Activated T-helper 1 cell treated with anti-CD3 and anti-CD28 coated beads, Interleukin-12 subunit alpha, Interleukin-12 subunit beta, Interleukin-2, Interleukin-4 antibody, amounts not matched to agents 30 ng/mL and 10 ng/mL and 1 ng/mL, durations not matched to agents 14 hours and 24 hours and 36 hours (primary cell): Measurements from ENCODE around the gene MXD3. TPM values are rescaled to one million over a fixed set of nuclear protein-coding genes. Genes with fewer than 3 reads are reported as not detected.
A peak's percentile ranks its signal among the peaks of the same experiment; 100 is the strongest.

Source experiments
- DNase-seq: peaks from one replicate; pipeline ENCODE4 v3.0.0; 2021; ENCODE audit warnings: low spot score
- H3K27ac Mint-ChIP-seq: one replicate; pipeline ENCODE4 v1.8.0; 2021; ENCODE audit warnings: mild to moderate bottlenecking, mixed read lengths
- H3K27me3 Mint-ChIP-seq: one replicate; pipeline ENCODE4 v1.8.0; 2022; ENCODE audit warnings: mild to moderate bottlenecking, moderate library complexity, mixed read lengths; ENCODE audit not compliant: insufficient read depth
- H3K36me3 Mint-ChIP-seq: one replicate; pipeline ENCODE4 v1.8.0; 2021; ENCODE audit warnings: low read depth, mixed read lengths
- H3K4me1 Mint-ChIP-seq: one replicate; pipeline ENCODE4 v1.8.0; 2021; ENCODE audit warnings: low read depth, mixed read lengths
- H3K4me3 Mint-ChIP-seq: one replicate; pipeline ENCODE4 v1.8.0; 2021; ENCODE audit warnings: mild to moderate bottlenecking, moderate library complexity, mixed read lengths
- H3K9me3 Mint-ChIP-seq: one replicate; pipeline ENCODE4 v1.8.0; 2021; ENCODE audit warnings: mixed read lengths
- intact Hi-C: fragments of 100-400 bp; cut with micrococcal nuclease; formaldehyde crosslinking; loops from one replicate; pipeline ENCODE4 v1.15.1; 2024
- total RNA-seq: library from RNA; stranded (reverse); gene quantifications from 2 replicates; pipeline ENCODE4 v1.2.3, GENCODE V29; 2022

MXD3 gene
- total RNA-seq, 1 donor from 2014 or later, result 9.6 TPM

- DNase-seq, result no peak
- H3K4me1 Mint-ChIP-seq, result peaks cover 9% of the 10 kb centered on the region
- no peak overlapping the region for H3K27ac Mint-ChIP-seq
- H3K27me3 Mint-ChIP-seq, result no peaks in the 10 kb centered on the region
- no peak overlapping the region for H3K4me3 Mint-ChIP-seq
- H3K9me3 Mint-ChIP-seq, result no peaks in the 10 kb centered on the region
- intact Hi-C loops, result no loop called here
- H3K36me3 Mint-ChIP-seq, result peaks cover 16% of the 10 kb centered on the region
Measured at GRCh38 chr5:177328545-177329231, 17.0 kb upstream of the MXD3 start.

- H3K4me1 Mint-ChIP-seq, result peaks cover 9% of the 10 kb centered on the region
- no peak for DNase-seq
- no peaks in the 10 kb centered on the region for H3K9me3 Mint-ChIP-seq
- peaks cover 12% of the 10 kb centered on the region for H3K36me3 Mint-ChIP-seq
- no peak overlapping the region for H3K27ac Mint-ChIP-seq
- H3K4me3 Mint-ChIP-seq, result no peak overlapping the region
- H3K27me3 Mint-ChIP-seq, result no peaks in the 10 kb centered on the region
- intact Hi-C loops, result no loop called here
Measured at GRCh38 chr5:177327539-177328522, 16.1 kb upstream of the MXD3 start.

- Mint-ChIP-seq H3K4me1 (peaks cover 9% of the 10 kb centered on the region), H3K9me3 (no peaks in the 10 kb centered on the region), H3K27ac (no peak overlapping the region), H3K36me3 (peaks cover 12% of the 10 kb centered on the region), H3K4me3 (no peak overlapping the region), H3K27me3 (no peaks in the 10 kb centered on the region)
- DNase-seq, result no peak
- intact Hi-C loops, result no loop called here
Measured at GRCh38 chr5:177325868-177326381, 14.2 kb upstream of the MXD3 start.

GRCh38 chr5:177320879-177321278, 9.2 kb upstream of the MXD3 start:
- Mint-ChIP-seq H3K4me1 (peaks cover 15% of the 10 kb centered on the region), H3K27ac (no peak overlapping the region), H3K9me3 (peaks cover 5% of the 10 kb centered on the region), H3K4me3 (no peak overlapping the region), H3K36me3 (peaks cover 13% of the 10 kb centered on the region), H3K27me3 (no peaks in the 10 kb centered on the region)
- intact Hi-C loops, result no loop called here
- no peak for DNase-seq

GRCh38 chr5:177319913-177320588, 8.4 kb upstream of the MXD3 start:
- intact Hi-C loops, result loop anchor here (2.0 kb wide), 1 partner anchor 135 kb away; no protein-coding TSS in a partner anchor
- DNase-seq, result no peak

GRCh38 chr5:177317959-177318377, 6.3 kb upstream of the MXD3 start:
- Mint-ChIP-seq H3K4me1 (peaks cover 22% of the 10 kb centered on the region), H3K4me3 (no peak overlapping the region), H3K9me3 (peaks cover 5% of the 10 kb centered on the region), H3K27ac (no peak overlapping the region), H3K36me3 (peaks cover 11% of the 10 kb centered on the region), H3K27me3 (no peaks in the 10 kb centered on the region)
- intact Hi-C loops, result loop anchor here (1.0 to 2.0 kb wide), 4 partner anchors 72 to 183 kb away; no protein-coding TSS in a partner anchor
- DNase-seq, result peak; percentile 61

More at GRCh38 chr5:177319913-177320588, 8.4 kb upstream of the MXD3 start:
- Mint-ChIP-seq H3K36me3 (peaks cover 11% of the 10 kb centered on the region), H3K4me3 (no peak overlapping the region), H3K4me1 (peaks cover 16% of the 10 kb centered on the region), H3K27me3 (no peaks in the 10 kb centered on the region), H3K27ac (no peak overlapping the region), H3K9me3 (peaks cover 5% of the 10 kb centered on the region)

GRCh38 chr5:177316005-177316404, 4.3 kb upstream of the MXD3 start:
- intact Hi-C loops, result no loop called here
- Mint-ChIP-seq H3K4me3 (no peak overlapping the region), H3K9me3 (peaks cover 5% of the 10 kb centered on the region), H3K4me1 (peaks cover 30% of the 10 kb centered on the region), H3K27me3 (no peaks in the 10 kb centered on the region), H3K27ac (no peak overlapping the region), H3K36me3 (peaks cover 11% of the 10 kb centered on the region)
- no peak for DNase-seq

- Mint-ChIP-seq H3K4me3 (no peak overlapping the region), H3K36me3 (peaks cover 11% of the 10 kb centered on the region), H3K9me3 (peaks cover 5% of the 10 kb centered on the region), H3K4me1 (peaks cover 34% of the 10 kb centered on the region), H3K27me3 (no peaks in the 10 kb centered on the region), H3K27ac (no peak overlapping the region)
- intact Hi-C loops, result no loop called here
- no peak for DNase-seq
Measured at GRCh38 chr5:177315411-177315810, 3.7 kb upstream of the MXD3 start.

- Mint-ChIP-seq H3K4me3 (no peak overlapping the region), H3K4me1 (peaks cover 40% of the 10 kb centered on the region)
Measured at GRCh38 chr5:177314376-177315342, 3.0 kb upstream of the MXD3 start.

GRCh38 chr5:177313561-177314259, 2.0 kb upstream of the MXD3 start:
- DNase-seq, result no peak
- no peak overlapping the region for H3K27ac Mint-ChIP-seq
- intact Hi-C loops, result loop anchor here (1.0 to 5.0 kb wide), 6 partner anchors 203 to 839 kb away; partner anchors contain the start of genes DDX41, NHP2, RNF44 and TMED9
- peaks cover 48% of the 10 kb centered on the region for H3K4me1 Mint-ChIP-seq
- H3K27me3 Mint-ChIP-seq, result no peaks in the 10 kb centered on the region
- no peaks in the 10 kb centered on the region for H3K9me3 Mint-ChIP-seq
- peaks cover 9% of the 10 kb centered on the region for H3K36me3 Mint-ChIP-seq
- no peak overlapping the region for H3K4me3 Mint-ChIP-seq

More at GRCh38 chr5:177314376-177315342, 3.0 kb upstream of the MXD3 start:
- Mint-ChIP-seq H3K27me3 (no peaks in the 10 kb centered on the region), H3K9me3 (peaks cover 4% of the 10 kb centered on the region), H3K36me3 (peaks cover 9% of the 10 kb centered on the region), H3K27ac (no peak overlapping the region)
- intact Hi-C loops, result loop anchor here (5.0 kb wide), 3 partner anchors 307 to 838 kb away; partner anchors contain the start of genes NHP2, RNF44 and UIMC1
- no peak for DNase-seq

- Mint-ChIP-seq H3K4me3 (peak overlapping the region; percentile 87), H3K27ac (peak overlapping the region; percentile 84), H3K4me1 (peaks cover 43% of the 10 kb centered on the region), H3K9me3 (no peaks in the 10 kb centered on the region), H3K36me3 (peaks cover 9% of the 10 kb centered on the region), H3K27me3 (no peaks in the 10 kb centered on the region)
- intact Hi-C loops, result loop anchor here (1.0 to 5.0 kb wide), 9 partner anchors 39 to 840 kb away; partner anchors contain the start of genes DDX41, GRK6, LMAN2 and NHP2
- DNase-seq, result peak; percentile 50
Measured at GRCh38 chr5:177312649-177313181, 1.0 kb upstream of the MXD3 start.
